Type B pancreatic cell (in vitro differentiated cells): ENCODE results near the gene MIPEP. TPM values are rescaled to one million over a fixed set of nuclear protein-coding genes. Genes with fewer than 3 reads are reported as not detected.

Experiments used
- DNase-seq: peaks from one replicate; pipeline ENCODE4 v3.0.0; 2021; ENCODE audit warnings: mixed read lengths; ENCODE audit not compliant: unreplicated experiment; ENCODE audit errors: extremely low spot score
- H3K27ac Mint-ChIP-seq: 2 replicates; pipeline ENCODE4 v1.8.0; 2021; ENCODE audit warnings: mild to moderate bottlenecking, mixed read lengths
- H3K27me3 Mint-ChIP-seq: 2 replicates; pipeline ENCODE4 v1.8.0; 2021; ENCODE audit warnings: mixed read lengths
- H3K36me3 Mint-ChIP-seq: 2 replicates; pipeline ENCODE4 v1.8.0; 2021; ENCODE audit warnings: mixed read lengths
- H3K4me1 Mint-ChIP-seq: one replicate; pipeline ENCODE4 v1.8.0; 2021; ENCODE audit warnings: mixed read lengths; ENCODE audit not compliant: unreplicated experiment
- H3K4me3 Mint-ChIP-seq: 2 replicates; pipeline ENCODE4 v1.8.0; 2021; ENCODE audit warnings: mild to moderate bottlenecking, mixed read lengths
- H3K9me3 Mint-ChIP-seq: 2 replicates; pipeline ENCODE4 v1.8.0; 2021; ENCODE audit warnings: mixed read lengths
- total RNA-seq: library from RNA; stranded (reverse); gene quantifications from 2 replicates; pipeline ENCODE4 v1.2.1, GENCODE V29; 2021; ENCODE audit warnings: low replicate concordance
- TF ChIP-seq, protein P1 (sequence below): fragments of 200-600 bp; sonication (generic); conservative IDR thresholded peaks from 2 replicates; pipeline ENCODE4 v1.5.0; 2021; ENCODE audit warnings: antibody characterized with exemption, mild to moderate bottlenecking

The MIPEP gene
- total RNA-seq, 1 donor from 2014 or later = 29.9 TPM

DNA sequence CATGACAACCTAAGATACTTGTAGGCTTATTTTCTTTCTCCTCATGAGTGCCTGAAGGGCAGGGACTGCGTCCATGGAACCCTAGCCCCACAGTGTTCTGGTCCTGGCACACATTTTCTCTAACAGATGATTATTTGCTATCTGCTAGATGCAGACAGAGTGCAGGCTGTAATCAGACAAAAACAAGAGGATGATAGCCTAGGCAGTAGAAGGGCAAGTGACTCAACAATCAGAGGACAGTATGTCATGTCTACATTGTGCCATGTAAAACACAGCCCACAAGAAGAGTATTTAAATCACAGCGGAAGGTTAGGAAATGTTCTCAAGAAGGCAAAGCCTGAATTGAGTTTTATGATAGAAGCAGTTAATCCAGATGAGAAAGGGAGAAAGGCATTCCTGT lies 29.3 kb downstream of the MIPEP start:
- H3K36me3 Mint-ChIP-seq = peaks cover 36% of the 10 kb centered on the region
- TF ChIP-seq, protein P1, sequence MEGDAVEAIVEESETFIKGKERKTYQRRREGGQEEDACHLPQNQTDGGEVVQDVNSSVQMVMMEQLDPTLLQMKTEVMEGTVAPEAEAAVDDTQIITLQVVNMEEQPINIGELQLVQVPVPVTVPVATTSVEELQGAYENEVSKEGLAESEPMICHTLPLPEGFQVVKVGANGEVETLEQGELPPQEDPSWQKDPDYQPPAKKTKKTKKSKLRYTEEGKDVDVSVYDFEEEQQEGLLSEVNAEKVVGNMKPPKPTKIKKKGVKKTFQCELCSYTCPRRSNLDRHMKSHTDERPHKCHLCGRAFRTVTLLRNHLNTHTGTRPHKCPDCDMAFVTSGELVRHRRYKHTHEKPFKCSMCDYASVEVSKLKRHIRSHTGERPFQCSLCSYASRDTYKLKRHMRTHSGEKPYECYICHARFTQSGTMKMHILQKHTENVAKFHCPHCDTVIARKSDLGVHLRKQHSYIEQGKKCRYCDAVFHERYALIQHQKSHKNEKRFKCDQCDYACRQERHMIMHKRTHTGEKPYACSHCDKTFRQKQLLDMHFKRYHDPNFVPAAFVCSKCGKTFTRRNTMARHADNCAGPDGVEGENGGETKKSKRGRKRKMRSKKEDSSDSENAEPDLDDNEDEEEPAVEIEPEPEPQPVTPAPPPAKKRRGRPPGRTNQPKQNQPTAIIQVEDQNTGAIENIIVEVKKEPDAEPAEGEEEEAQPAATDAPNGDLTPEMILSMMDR = no peak
- H3K4me3 Mint-ChIP-seq = no peak overlapping the region
- H3K4me1 Mint-ChIP-seq = no peaks in the 10 kb centered on the region
- no peaks in the 10 kb centered on the region for H3K27me3 Mint-ChIP-seq
- no peak for DNase-seq
- H3K9me3 Mint-ChIP-seq = no peaks in the 10 kb centered on the region
- H3K27ac Mint-ChIP-seq = no peak overlapping the region

DNA sequence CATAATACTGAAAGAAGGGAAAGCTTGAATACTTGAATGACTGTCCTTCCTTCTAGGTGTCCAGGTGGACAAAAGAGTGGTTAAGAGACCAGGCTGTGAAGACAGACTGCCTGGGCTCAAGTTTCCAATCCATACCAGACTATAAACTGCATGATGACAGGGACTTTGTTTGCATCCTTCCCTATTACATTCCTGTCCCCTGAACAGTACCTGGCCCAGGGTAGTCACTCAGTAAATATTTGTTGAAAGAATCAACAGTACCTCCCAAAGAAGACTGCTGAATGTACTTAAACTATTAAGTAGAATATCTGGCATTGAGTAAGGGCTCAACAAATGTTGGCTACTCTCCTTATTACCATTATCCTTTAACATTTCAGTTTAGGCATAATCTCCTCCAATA lies 29.7 kb downstream of the MIPEP start:
- Mint-ChIP-seq H3K9me3 (no peaks in the 10 kb centered on the region), H3K27me3 (no peaks in the 10 kb centered on the region), H3K36me3 (peaks cover 36% of the 10 kb centered on the region), H3K4me1 (no peaks in the 10 kb centered on the region), H3K27ac (no peak overlapping the region), H3K4me3 (no peak overlapping the region)
- TF ChIP-seq, protein P1 = no peak
- no peak for DNase-seq

DNA sequence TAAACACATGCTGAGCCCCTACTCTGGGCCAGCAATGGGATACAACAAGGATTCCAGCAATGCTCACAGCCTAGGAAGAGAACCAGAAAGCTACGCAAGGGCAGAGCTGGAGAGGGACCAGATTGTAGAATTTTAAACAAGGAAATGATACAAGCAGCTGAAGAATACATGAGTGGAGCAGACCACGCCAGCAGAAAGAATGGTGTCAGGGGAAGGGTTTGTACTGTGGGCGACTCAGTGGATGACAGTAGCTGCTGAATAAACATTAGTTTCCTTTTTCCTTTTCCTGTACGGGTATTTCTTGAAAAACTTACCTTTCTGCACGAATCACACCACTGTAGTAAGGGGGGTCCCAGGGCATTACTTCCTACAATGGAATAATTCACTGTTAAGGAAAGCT lies 30.7 kb downstream of the MIPEP start:
- DNase-seq = no peak
- Mint-ChIP-seq H3K27me3 (no peaks in the 10 kb centered on the region), H3K9me3 (no peaks in the 10 kb centered on the region), H3K4me1 (no peaks in the 10 kb centered on the region), H3K27ac (no peak overlapping the region), H3K36me3 (peaks cover 35% of the 10 kb centered on the region), H3K4me3 (no peak overlapping the region)
- TF ChIP-seq, protein P1 = no peak

DNA sequence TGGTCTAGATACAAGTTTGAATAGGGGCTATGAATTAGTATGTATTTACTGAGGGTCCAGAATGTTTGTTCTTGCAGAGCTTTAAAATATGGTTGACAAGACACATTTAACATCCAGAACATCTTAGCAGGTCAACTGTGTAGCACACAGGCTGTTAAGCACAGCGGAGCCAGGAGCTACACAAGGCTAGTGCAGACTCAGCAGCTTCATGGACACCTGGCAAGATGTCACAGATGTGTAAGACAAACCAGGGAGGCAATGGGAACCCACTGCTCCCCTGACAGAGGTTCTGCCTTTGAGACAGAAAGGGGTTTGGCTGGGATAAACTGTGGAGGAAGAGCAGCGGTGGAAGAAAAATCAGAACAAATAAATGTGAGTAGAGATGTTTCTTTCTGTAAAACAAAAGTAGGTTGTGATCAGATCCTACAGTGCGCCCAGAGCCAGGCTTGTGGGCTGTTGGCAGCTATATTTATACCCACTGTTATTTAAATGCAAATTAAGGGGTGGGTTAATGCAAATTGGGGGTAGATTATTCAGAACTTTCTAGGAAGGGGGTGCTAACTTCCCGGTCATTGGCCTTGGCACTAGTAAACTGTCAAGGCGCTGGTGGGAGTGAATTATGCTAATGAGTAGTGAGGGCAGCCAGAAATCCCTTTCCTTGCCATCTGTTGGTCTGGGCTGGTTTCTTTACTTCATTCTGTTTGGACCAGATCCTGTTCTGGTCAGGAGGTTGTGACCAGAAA lies 33.0 kb downstream of the MIPEP start:
- Mint-ChIP-seq H3K36me3 (peaks cover 27% of the 10 kb centered on the region), H3K4me3 (no peak overlapping the region), H3K4me1 (peaks cover 1% of the 10 kb centered on the region), H3K27ac (no peak overlapping the region), H3K9me3 (no peaks in the 10 kb centered on the region), H3K27me3 (no peaks in the 10 kb centered on the region)
- no peak for DNase-seq
- TF ChIP-seq, protein P1 = no peak

DNA sequence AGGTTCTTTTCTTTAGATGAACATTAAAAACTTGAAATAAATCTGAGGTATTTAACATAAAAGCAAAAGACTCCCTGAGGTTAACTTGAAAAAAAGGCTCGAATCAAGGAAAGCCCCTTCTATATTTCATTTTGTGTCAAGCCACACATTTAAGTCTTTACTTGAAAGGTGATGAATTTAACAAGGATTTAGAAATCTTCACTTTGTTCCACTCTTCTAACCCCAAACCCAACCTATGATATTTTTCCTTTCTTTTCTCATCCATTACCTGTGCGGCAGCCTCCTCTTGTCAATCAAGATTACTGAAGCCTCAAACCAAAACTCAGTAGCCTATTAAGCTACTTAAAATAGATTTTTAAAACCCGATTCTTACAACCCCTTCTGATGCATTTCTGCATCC lies 33.8 kb downstream of the MIPEP start:
- peaks cover 9% of the 10 kb centered on the region for H3K4me1 Mint-ChIP-seq
- TF ChIP-seq, protein P1 = no peak
- DNase-seq = no peak
- no peak overlapping the region for H3K4me3 Mint-ChIP-seq
- H3K27me3 Mint-ChIP-seq = no peaks in the 10 kb centered on the region
- peaks cover 25% of the 10 kb centered on the region for H3K36me3 Mint-ChIP-seq
- H3K9me3 Mint-ChIP-seq = no peaks in the 10 kb centered on the region
- no peak overlapping the region for H3K27ac Mint-ChIP-seq
